HUES48 (cell line): ENCODE results near the gene TOB2.

Experiments used
- H3K27ac ChIP-seq: one replicate; pipeline ENCODE4 v1.7.0; 2013; ENCODE audit warnings: low read depth, low read length, inconsistent platforms
- H3K27me3 ChIP-seq: 2 replicates; pipeline ENCODE4 v1.6.1; 2013; ENCODE audit warnings: mild to moderate bottlenecking, low read length; ENCODE audit not compliant: control insufficient read depth, insufficient read depth
- H3K36me3 ChIP-seq: 2 replicates; pipeline ENCODE4 v1.6.1; 2013; ENCODE audit warnings: low read length; ENCODE audit not compliant: control insufficient read depth, insufficient read depth
- H3K4me1 ChIP-seq: 2 replicates; pipeline ENCODE4 v1.6.1; 2013; ENCODE audit warnings: mild to moderate bottlenecking, low read length; ENCODE audit not compliant: control insufficient read depth, insufficient read depth
- H3K4me3 ChIP-seq: 2 replicates; pipeline ENCODE4 v1.5.1; 2013; ENCODE audit warnings: mild to moderate bottlenecking, low read depth, low read length
- H3K9ac ChIP-seq: 2 replicates; pipeline ENCODE4 v1.6.1; 2013; ENCODE audit warnings: mild to moderate bottlenecking, low read depth, low read length, moderate library complexity
- H3K9me3 ChIP-seq: 2 replicates; pipeline ENCODE4 v1.6.1; 2013; ENCODE audit warnings: low read length; ENCODE audit not compliant: control insufficient read depth, insufficient read depth

The TOB2 gene

GRCh38 chr22:41401781-41402648 lies 44.6 kb downstream of the TOB2 start:
- no peak overlapping the region for H3K4me3 ChIP-seq
- no peak overlapping the region for H3K27ac ChIP-seq
- H3K36me3 ChIP-seq = no peaks in the 10 kb centered on the region
- H3K9me3 ChIP-seq = no peaks in the 10 kb centered on the region
- H3K27me3 ChIP-seq = no peaks in the 10 kb centered on the region
- no peaks in the 10 kb centered on the region for H3K4me1 ChIP-seq
- no peak overlapping the region for H3K9ac ChIP-seq

DNA sequence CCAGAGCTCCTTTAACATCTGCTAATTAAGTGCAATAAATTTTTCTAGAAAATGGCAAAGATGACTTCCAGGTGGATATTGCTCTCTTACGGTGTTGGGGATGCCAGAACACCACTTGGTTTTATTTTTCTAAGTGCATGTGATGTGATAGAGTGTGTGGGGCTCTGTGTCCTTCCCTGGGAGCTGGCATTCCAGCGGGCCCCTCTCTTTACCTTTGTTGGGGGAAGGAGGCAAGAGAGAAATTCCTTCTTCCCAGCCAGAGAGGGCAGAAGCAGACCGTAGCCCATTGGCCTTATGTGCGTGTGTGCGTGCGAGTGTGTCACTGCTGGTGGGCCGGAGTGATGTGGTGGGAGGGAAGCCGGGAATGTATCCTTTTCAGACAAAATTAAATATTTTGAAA lies 47.7 kb downstream of the TOB2 start:
- Histone ChIP-seq H3K9me3 (no peaks in the 10 kb centered on the region), H3K4me1 (no peaks in the 10 kb centered on the region), H3K27ac (no peak overlapping the region), H3K4me3 (no peak overlapping the region), H3K9ac (0 out of 2 replicates have a peak overlapping the region, but pooled peaks have one; percentile 18), H3K27me3 (no peaks in the 10 kb centered on the region), H3K36me3 (peaks cover 27% of the 10 kb centered on the region)

- no peaks in the 10 kb centered on the region for H3K27me3 ChIP-seq
- H3K4me3 ChIP-seq = no peak overlapping the region
- no peak overlapping the region for H3K9ac ChIP-seq
- peaks cover 29% of the 10 kb centered on the region for H3K36me3 ChIP-seq
- no peaks in the 10 kb centered on the region for H3K4me1 ChIP-seq
- no peak overlapping the region for H3K27ac ChIP-seq
- no peaks in the 10 kb centered on the region for H3K9me3 ChIP-seq
Observed at GRCh38 chr22:41397143-41397811, 49.3 kb downstream of the TOB2 start.

DNA sequence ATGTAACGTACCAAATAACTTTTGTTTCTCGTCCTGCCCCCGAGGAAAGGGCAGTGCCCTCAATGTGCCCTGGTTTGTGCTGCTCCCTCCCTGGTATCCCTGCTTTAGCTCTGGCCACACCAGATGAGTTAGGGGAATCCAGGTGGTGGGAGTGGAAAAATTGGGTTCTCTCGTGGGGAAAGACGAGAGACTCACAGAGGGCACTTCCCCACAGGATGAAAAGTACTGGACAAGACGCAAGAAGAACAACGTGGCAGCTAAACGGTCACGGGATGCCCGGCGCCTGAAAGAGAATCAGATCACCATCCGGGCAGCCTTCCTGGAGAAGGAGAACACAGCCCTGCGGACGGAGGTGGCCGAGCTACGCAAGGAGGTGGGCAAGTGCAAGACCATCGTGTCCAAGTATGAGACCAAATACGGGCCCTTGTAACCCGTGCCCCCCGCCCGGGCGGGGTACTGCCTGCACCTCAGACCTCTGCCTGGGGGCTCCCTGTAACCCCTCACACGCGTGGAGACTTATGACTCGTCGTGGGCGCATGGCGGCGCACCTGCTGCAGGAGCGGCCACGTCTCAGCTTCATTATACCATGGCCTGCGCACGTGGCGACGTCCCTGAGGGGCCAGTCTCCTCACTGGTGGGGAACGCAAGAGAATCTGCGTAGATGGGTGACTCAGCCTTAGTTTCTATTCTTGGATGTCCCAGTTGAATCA lies 50.9 kb downstream of the TOB2 start:
- peaks cover 32% of the 10 kb centered on the region for H3K36me3 ChIP-seq
- H3K9ac ChIP-seq = no peak overlapping the region
- H3K4me1 ChIP-seq = no peaks in the 10 kb centered on the region
- no peak overlapping the region for H3K4me3 ChIP-seq
- no peaks in the 10 kb centered on the region for H3K9me3 ChIP-seq
- no peaks in the 10 kb centered on the region for H3K27me3 ChIP-seq
- H3K27ac ChIP-seq = no peak overlapping the region

DNA sequence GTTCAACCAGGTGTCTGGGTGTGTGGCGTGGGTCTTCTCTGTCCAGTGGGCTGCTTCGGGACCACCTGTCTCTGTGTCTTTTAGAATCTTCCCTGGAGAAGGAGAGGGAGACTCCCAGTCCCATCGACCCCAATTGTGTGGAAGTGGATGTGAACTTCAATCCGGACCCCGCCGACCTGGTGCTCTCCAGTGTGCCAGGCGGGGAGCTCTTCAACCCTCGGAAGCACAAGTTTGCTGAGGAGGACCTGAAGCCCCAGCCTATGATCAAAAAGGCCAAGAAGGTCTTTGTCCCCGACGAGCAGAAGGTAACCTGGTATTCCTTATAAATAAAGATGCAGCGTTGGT lies 52.6 kb downstream of the TOB2 start:
- H3K27me3 ChIP-seq = no peaks in the 10 kb centered on the region
- H3K9ac ChIP-seq = no peak overlapping the region
- H3K36me3 ChIP-seq = peaks cover 36% of the 10 kb centered on the region
- H3K27ac ChIP-seq = no peak overlapping the region
- no peaks in the 10 kb centered on the region for H3K9me3 ChIP-seq
- no peak overlapping the region for H3K4me3 ChIP-seq
- H3K4me1 ChIP-seq = no peaks in the 10 kb centered on the region

- no peaks in the 10 kb centered on the region for H3K9me3 ChIP-seq
- no peak overlapping the region for H3K27ac ChIP-seq
- no peak overlapping the region for H3K4me3 ChIP-seq
- H3K27me3 ChIP-seq = no peaks in the 10 kb centered on the region
- peaks cover 21% of the 10 kb centered on the region for H3K36me3 ChIP-seq
- no peak overlapping the region for H3K9ac ChIP-seq
- peaks cover 10% of the 10 kb centered on the region; the same call in 1 of the 2 replicates for H3K4me1 ChIP-seq
Observed at GRCh38 chr22:41387341-41387740, 59.3 kb downstream of the TOB2 start.

GRCh38 chr22:41384128-41384527 lies 62.5 kb downstream of the TOB2 start:
- H3K27ac ChIP-seq = no peak overlapping the region
- H3K9me3 ChIP-seq = no peaks in the 10 kb centered on the region
- H3K27me3 ChIP-seq = no peaks in the 10 kb centered on the region
- peaks cover 18% of the 10 kb centered on the region for H3K4me1 ChIP-seq
- H3K4me3 ChIP-seq = no peak overlapping the region
- H3K36me3 ChIP-seq = peaks cover 13% of the 10 kb centered on the region
- no peak overlapping the region for H3K9ac ChIP-seq
